HG02885 (cell line): Measurements from ENCODE around the gene CNKSR3.
"Not testable (repeated sequence)": the region's sequence is repeated elsewhere in the genome, so short reads cannot be mapped to it uniquely, and the experiment has no call there.

Experiments
- ATAC-seq: cut with Tn5 transposase; IDR thresholded peaks from one replicate; pipeline ENCODE4 v1.9.1; 2021; ENCODE audit warnings: mild to moderate bottlenecking; ENCODE audit not compliant: unreplicated experiment, poor library complexity

CNKSR3 gene

GRCh38 chr6:154529957-154530356 lies 19.5 kb upstream of the CNKSR3 start:
- no peak for ATAC-seq

- ATAC-seq, result no peak
Observed at GRCh38 chr6:154528310-154528915, 17.9 kb upstream of the CNKSR3 start.

GRCh38 chr6:154526996-154527395 lies 16.5 kb upstream of the CNKSR3 start:
- no peak for ATAC-seq

GRCh38 chr6:154522576-154522975 lies 12.1 kb upstream of the CNKSR3 start:
- no peak for ATAC-seq

- ATAC-seq, result no peak
Observed at GRCh38 chr6:154521412-154521811, 10.9 kb upstream of the CNKSR3 start.

- ATAC-seq, result no peak
Observed at GRCh38 chr6:154520280-154520679, 9.8 kb upstream of the CNKSR3 start.

- no peak for ATAC-seq
Observed at GRCh38 chr6:154518396-154518795, 7.9 kb upstream of the CNKSR3 start.

GRCh38 chr6:154516276-154516675 lies 5.8 kb upstream of the CNKSR3 start:
- no peak for ATAC-seq

- no peak for ATAC-seq
Observed at GRCh38 chr6:154515826-154516225, 5.3 kb upstream of the CNKSR3 start.

GRCh38 chr6:154515076-154515475 lies 4.6 kb upstream of the CNKSR3 start:
- ATAC-seq, result not testable (repeated sequence)

GRCh38 chr6:154514481-154514880 lies 4.0 kb upstream of the CNKSR3 start:
- no peak for ATAC-seq

- ATAC-seq, result no peak
Observed at GRCh38 chr6:154513601-154514320, 3.3 kb upstream of the CNKSR3 start.

GRCh38 chr6:154512201-154512600 lies 1.7 kb upstream of the CNKSR3 start:
- no peak for ATAC-seq

GRCh38 chr6:154511791-154512190 lies 1.3 kb upstream of the CNKSR3 start:
- no peak for ATAC-seq

GRCh38 chr6:154509421-154510143 lies 903 bp downstream of the CNKSR3 start:
- ATAC-seq, result peak; percentile 26

- ATAC-seq, result no peak
Observed at GRCh38 chr6:154508573-154509375, 1.7 kb downstream of the CNKSR3 start.

GRCh38 chr6:154506991-154507898 lies 3.2 kb downstream of the CNKSR3 start:
- no peak for ATAC-seq

GRCh38 chr6:154506582-154506981 lies 3.9 kb downstream of the CNKSR3 start:
- no peak for ATAC-seq

GRCh38 chr6:154506108-154506507 lies 4.4 kb downstream of the CNKSR3 start:
- ATAC-seq, result no peak
